WI38 (cell line): Measurements from ENCODE around the gene TFAP2D.

Source experiments
- H3K4me3 ChIP-seq: 2 replicates; pipeline ENCODE4 v1.5.1; 2011; ENCODE audit warnings: low read depth, mild to moderate bottlenecking, control low read depth, low read length
- TF ChIP-seq, protein P1 (sequence below): IDR thresholded peaks from 2 replicates; pipeline ENCODE4 v1.5.1; 2012; ENCODE audit warnings: low read depth, mild to moderate bottlenecking, control low read depth, low read length

TFAP2D gene

DNA sequence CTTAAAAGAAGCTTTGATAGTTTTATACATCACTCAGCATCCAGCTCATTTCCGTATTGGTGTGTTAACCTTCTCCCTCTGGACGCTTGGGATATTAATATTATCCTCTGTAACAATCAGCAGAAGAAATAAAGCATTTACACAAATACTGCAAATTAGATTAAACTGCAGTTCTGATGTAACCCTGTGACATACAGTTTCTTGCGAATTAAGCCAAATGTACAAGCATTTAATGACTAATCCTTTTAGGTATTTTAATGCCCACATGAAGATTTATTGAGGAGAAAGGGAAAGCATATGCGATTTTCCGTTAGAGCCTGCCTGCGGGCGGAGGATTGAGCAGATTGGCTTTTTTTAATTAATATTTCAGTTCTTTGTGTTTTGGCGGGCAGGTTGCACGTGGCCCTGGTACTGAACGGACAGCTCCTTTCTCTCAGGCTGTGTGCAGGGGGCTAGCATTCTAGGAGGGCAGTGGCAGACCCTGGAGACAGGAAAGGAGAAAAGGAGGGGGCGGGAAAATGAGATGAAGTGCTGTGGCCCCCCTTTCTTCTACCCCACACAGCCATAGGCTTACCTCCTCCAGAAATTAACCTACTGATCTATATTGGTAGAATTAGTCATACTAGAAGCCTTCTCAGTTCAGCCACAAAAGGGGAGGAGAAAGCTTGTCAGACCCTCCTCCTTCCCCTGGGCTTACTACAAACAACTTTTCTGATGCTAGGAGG is 14.1 kb upstream of the TFAP2D start:
- TF ChIP-seq, protein P1, sequence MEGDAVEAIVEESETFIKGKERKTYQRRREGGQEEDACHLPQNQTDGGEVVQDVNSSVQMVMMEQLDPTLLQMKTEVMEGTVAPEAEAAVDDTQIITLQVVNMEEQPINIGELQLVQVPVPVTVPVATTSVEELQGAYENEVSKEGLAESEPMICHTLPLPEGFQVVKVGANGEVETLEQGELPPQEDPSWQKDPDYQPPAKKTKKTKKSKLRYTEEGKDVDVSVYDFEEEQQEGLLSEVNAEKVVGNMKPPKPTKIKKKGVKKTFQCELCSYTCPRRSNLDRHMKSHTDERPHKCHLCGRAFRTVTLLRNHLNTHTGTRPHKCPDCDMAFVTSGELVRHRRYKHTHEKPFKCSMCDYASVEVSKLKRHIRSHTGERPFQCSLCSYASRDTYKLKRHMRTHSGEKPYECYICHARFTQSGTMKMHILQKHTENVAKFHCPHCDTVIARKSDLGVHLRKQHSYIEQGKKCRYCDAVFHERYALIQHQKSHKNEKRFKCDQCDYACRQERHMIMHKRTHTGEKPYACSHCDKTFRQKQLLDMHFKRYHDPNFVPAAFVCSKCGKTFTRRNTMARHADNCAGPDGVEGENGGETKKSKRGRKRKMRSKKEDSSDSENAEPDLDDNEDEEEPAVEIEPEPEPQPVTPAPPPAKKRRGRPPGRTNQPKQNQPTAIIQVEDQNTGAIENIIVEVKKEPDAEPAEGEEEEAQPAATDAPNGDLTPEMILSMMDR: no peak
- no peak overlapping the region for H3K4me3 ChIP-seq

DNA sequence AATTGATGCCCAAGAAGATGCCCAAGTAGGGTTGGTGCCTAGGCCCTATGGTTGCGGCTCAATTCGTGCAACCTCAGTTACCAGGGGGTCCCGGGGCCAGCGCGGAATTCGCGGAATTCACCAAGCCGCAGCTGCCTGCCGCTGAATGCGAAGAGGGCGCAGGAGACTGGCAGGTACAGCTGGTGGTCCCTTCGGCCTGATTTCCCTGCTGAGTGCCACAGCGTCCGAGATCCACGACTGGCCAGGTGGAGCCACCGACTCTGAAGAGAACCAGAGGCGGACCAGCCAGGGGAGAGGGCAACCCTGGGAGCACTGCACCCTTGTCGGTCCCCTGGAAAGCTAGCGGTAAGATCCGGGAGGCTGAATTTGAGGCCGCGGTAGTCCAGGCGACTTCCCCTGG is 6.8 kb upstream of the TFAP2D start:
- TF ChIP-seq, protein P1: no peak
- no peak overlapping the region for H3K4me3 ChIP-seq

DNA sequence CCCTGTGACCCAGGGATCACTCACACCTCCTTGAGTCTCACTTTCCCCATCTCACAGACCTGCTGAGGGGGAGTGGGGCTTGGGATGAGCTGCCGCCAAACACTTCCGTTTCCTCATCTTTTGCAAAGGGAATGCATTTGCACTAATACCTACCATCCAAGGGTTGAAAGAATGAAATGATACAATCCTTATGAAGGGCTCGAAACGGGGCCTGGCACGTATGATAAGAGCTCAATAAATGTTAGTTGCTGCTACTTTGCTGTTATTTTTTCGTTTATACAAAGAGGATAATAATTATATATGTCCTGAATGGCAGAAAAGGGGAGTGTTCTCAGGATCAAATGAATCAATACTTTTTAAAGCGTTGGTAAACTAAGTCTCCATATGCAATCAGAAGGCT is 6.1 kb upstream of the TFAP2D start:
- H3K4me3 ChIP-seq: no peak overlapping the region
- TF ChIP-seq, protein P1: no peak

DNA sequence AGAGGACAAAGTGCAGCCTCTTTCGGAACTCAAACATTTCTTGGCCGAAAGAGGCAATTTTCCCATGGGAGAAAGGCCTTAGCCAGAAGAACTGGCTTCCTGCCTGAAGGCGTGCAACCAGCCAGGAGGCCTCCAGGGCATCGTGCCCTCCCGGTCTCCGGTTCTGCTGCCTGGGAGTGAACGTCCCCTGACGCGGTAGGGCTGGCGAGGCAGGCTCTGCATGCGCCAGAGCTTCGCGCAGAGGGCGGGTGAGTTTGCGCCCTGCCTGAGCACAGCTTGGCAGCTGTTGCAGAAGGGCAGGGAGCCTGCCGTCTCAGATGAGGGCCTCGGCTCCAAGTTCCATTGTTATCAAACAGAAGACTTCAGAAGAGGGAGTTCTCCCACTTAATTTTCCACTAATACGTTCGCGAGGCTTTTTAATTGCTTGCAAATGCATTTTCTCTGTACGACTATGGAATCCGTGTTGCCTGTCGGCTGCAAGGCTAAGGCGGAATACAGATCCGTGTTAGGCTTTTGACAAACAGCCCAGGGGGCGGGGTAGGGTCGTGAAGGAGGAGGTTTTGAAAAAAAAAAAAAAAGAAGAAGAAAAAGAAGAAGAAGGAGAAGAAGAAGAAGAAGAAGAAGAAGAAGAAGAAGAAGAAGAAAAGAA is 5.5 kb upstream of the TFAP2D start:
- H3K4me3 ChIP-seq: no peak overlapping the region
- TF ChIP-seq, protein P1: no peak

DNA sequence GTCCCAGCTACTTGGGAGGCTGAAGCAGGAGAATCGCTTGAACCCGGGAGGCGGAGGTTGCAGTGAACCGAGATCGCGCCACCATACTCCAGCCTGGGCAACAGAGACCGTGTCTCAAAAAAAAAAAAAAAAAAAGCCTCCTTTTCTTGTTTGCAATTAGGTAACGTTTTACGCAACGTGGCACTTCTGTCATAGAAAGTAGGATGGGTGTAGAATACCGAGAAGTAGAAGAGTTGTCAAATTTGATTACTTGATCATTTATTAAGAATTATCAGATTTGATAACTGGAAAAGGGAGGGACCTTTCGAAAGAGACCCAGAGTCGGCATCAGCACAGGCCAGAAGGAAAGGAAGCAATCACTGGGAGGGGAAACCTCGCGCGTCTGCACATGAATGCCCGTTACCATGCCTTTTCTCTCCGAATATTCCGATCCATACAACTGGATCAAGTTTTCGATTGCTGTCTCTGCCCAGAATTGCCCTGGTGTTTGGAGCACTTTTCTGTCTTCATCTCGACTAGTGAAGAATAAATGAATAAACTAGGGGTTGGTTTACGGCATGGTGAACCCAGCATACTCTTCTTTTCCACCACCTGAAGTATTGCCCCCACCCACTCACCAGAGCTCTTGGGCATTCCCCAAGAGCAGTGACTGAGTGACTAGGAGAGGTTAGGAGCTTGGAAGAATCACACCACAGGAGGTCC is 4.5 kb upstream of the TFAP2D start:
- TF ChIP-seq, protein P1: no peak
- H3K4me3 ChIP-seq: no peak overlapping the region

DNA sequence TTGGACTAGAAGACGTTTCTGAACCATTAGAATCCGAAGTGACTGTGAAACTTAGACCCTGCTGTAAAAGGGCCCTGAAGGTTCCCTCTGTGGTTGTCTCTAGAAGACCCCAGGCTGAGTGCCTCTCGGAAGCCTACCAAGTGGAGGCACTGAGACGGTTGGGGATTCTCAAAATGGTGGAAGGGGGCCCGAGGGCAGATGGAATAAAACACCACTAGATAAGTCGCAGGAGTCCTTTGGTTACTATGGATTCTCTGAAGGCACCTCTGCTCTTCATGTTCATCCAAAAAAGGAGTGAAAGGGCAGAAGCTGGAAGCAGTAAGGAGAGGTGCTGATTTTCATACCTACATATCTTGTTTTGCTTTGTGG is 4.0 kb upstream of the TFAP2D start:
- H3K4me3 ChIP-seq: no peak overlapping the region

More for the DNA sequence above, 4.0 kb upstream of the TFAP2D start:
- TF ChIP-seq, protein P1: no peak
